Astrocyte (in vitro differentiated cells and primary cell): ENCODE data around the gene PTK6.

Experiments
- EZH2 ChIP-seq: IDR thresholded peaks from 2 replicates; pipeline ENCODE4 v1.6.1; 2012; ENCODE audit warnings: mild to moderate bottlenecking, low read length, inconsistent platforms; ENCODE audit not compliant: insufficient read depth
- TF ChIP-seq, protein P1 (sequence below): IDR thresholded peaks from 2 replicates; pipeline ENCODE4 v1.5.1; 2011; ENCODE audit warnings: low read depth, mild to moderate bottlenecking, inconsistent platforms, low read length, moderate library complexity; ENCODE audit not compliant: insufficient read depth

DNA sequence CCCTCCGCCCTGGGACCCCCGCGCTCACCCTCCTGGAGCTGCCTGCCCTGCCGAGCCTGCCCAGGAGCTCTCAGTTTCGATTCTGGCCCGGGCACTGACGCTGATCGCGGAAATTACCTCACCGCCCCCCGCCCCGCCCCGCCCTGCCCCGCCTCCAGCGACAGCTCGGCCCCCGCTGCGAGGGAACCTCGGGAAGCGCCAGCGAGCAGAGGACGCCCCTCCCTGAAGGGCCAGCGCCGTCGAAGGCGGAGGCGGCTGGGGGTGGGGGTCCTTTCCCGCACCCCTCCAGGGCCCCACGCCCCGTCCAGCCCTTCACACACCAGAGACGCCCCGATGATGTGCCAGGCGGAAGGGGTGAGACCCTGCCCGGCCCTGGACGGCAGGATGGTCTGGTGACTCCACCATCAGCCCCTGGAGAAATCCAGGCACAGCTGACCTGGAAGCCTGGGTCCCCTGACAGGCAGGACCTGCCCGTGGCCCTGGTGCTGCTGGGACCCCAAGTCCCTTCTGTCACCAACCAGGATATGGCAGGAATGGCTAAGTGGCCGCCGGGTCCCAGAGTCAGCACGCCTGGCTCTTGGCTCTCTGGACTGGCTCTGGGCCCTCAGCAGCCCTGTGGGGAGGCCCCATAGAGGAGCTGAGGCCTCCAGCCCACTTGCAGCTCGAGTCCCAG, 37.1 kb upstream of the PTK6 start, which contains the start of gene HELZ2:
- TF ChIP-seq, protein P1, sequence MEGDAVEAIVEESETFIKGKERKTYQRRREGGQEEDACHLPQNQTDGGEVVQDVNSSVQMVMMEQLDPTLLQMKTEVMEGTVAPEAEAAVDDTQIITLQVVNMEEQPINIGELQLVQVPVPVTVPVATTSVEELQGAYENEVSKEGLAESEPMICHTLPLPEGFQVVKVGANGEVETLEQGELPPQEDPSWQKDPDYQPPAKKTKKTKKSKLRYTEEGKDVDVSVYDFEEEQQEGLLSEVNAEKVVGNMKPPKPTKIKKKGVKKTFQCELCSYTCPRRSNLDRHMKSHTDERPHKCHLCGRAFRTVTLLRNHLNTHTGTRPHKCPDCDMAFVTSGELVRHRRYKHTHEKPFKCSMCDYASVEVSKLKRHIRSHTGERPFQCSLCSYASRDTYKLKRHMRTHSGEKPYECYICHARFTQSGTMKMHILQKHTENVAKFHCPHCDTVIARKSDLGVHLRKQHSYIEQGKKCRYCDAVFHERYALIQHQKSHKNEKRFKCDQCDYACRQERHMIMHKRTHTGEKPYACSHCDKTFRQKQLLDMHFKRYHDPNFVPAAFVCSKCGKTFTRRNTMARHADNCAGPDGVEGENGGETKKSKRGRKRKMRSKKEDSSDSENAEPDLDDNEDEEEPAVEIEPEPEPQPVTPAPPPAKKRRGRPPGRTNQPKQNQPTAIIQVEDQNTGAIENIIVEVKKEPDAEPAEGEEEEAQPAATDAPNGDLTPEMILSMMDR: no peak
- no peak for TF ChIP-seq EZH2
